Stimulated activated CD8-positive, alpha-beta memory T cell treated with anti-CD3 and anti-CD28 coated beads, Interleukin-15, amount 100 ng/mL, for 48 hours (primary cell): Measurements from ENCODE around the gene POTEB3.
"Not testable (repeated sequence)": the region's sequence is repeated elsewhere in the genome, so short reads cannot be mapped to it uniquely, and the experiment has no call there.

Source experiments
- DNase-seq, 2 donors: peaks; one replicate each; pipeline ENCODE4 v3.0.0-alpha.2; 2020; ENCODE audit warnings: low read depth in 2 of 2

POTEB3 gene

GRCh38 chr15:21440399-21440798 is at the start of gene POTEB3:
Gene POTEB3 (minus strand): TSS chr15:21440499. CDS start chr15:21440011, 488 bp downstream.
- not testable (repeated sequence) for DNase-seq

- DNase-seq, result not testable (repeated sequence)
These were observed 13.4 kb upstream of the POTEB3 start for GRCh38 chr15:21453683-21454082.

- not testable (repeated sequence) for DNase-seq
These were observed 11.7 kb upstream of the POTEB3 start for GRCh38 chr15:21451920-21452563.

GRCh38 chr15:21451487-21451886 is 11.2 kb upstream of the POTEB3 start:
- DNase-seq, result not testable (repeated sequence)

- not testable (repeated sequence) for DNase-seq
These were observed 32.9 kb downstream of the POTEB3 start for GRCh38 chr15:21407366-21407765.

- DNase-seq, result not testable (repeated sequence)
These were observed 38.8 kb downstream of the POTEB3 start for GRCh38 chr15:21401531-21401930.

- DNase-seq, result not testable (repeated sequence)
These were observed 41.2 kb downstream of the POTEB3 start for GRCh38 chr15:21399111-21399510.

- not testable (repeated sequence) for DNase-seq
These were observed 41.8 kb downstream of the POTEB3 start for GRCh38 chr15:21398511-21398910.

GRCh38 chr15:21397656-21398055 is 42.6 kb downstream of the POTEB3 start:
- not testable (repeated sequence) for DNase-seq

GRCh38 chr15:21397186-21397585 is 43.1 kb downstream of the POTEB3 start:
- DNase-seq, result not testable (repeated sequence)

- DNase-seq, result not testable (repeated sequence)
These were observed 54.3 kb downstream of the POTEB3 start for GRCh38 chr15:21385961-21386360.

GRCh38 chr15:21383866-21384485 is 56.3 kb downstream of the POTEB3 start:
- not testable (repeated sequence) for DNase-seq

- DNase-seq, result not testable (repeated sequence)
These were observed 66.6 kb downstream of the POTEB3 start for GRCh38 chr15:21373682-21374081.

GRCh38 chr15:21369177-21369576 is 71.1 kb downstream of the POTEB3 start:
- DNase-seq, result not testable (repeated sequence)

- DNase-seq, result not testable (repeated sequence)
These were observed 71.7 kb downstream of the POTEB3 start for GRCh38 chr15:21368625-21369024.
